ENCODE measurements around the gene MAP3K3. TPM values are rescaled to one million over a fixed set of nuclear protein-coding genes. Genes with fewer than 3 reads are reported as not detected.

The MAP3K3 gene
- total RNA-seq, 1 donor from 2014 or later: 38.2 TPM

GRCh38 chr17:63644846-63645245, 22.6 kb downstream of the MAP3K3 start:
- TF ChIP-seq CTCF (IDR thresholded peaks at IDR 0.05): no peak
- DNase-seq (ENCODE audit: low spot score): no peak
- Mint-ChIP-seq H3K4me1 (ENCODE audit: low read depth) (peaks cover 20% of the 10 kb centered on the region), H3K27me3 (ENCODE audit: low read depth) (no peaks in the 10 kb centered on the region), H3K9me3 (ENCODE audit: low read depth) (no peaks in the 10 kb centered on the region), H3K4me3 (ENCODE audit: unreplicated experiment) (no peak overlapping the region), H3K27ac (ENCODE audit: unreplicated experiment) (no peak overlapping the region), H3K36me3 (ENCODE audit: low read depth) (peaks cover 7% of the 10 kb centered on the region)

- DNase-seq (ENCODE audit: low spot score): no peak
- Mint-ChIP-seq H3K27ac (ENCODE audit: unreplicated experiment) (no peak overlapping the region), H3K36me3 (ENCODE audit: low read depth) (peaks cover 7% of the 10 kb centered on the region), H3K4me3 (ENCODE audit: unreplicated experiment) (no peak overlapping the region), H3K27me3 (ENCODE audit: low read depth) (no peaks in the 10 kb centered on the region), H3K9me3 (ENCODE audit: low read depth) (no peaks in the 10 kb centered on the region), H3K4me1 (ENCODE audit: low read depth) (peaks cover 20% of the 10 kb centered on the region)
- no peak for TF ChIP-seq CTCF (IDR thresholded peaks at IDR 0.05)
These were observed 23.7 kb downstream of the MAP3K3 start for GRCh38 chr17:63645775-63646487.

- no peaks in the 10 kb centered on the region for H3K27me3 Mint-ChIP-seq (ENCODE audit: low read depth)
- no peak for TF ChIP-seq CTCF (IDR thresholded peaks at IDR 0.05)
- no peaks in the 10 kb centered on the region for H3K9me3 Mint-ChIP-seq (ENCODE audit: low read depth)
- no peak for DNase-seq (ENCODE audit: low spot score)
- peaks cover 7% of the 10 kb centered on the region for H3K36me3 Mint-ChIP-seq (ENCODE audit: low read depth)
- no peak overlapping the region for H3K4me3 Mint-ChIP-seq (ENCODE audit: unreplicated experiment)
- H3K27ac Mint-ChIP-seq (ENCODE audit: unreplicated experiment): no peak overlapping the region
- peaks cover 20% of the 10 kb centered on the region for H3K4me1 Mint-ChIP-seq (ENCODE audit: low read depth)
These were observed 24.2 kb downstream of the MAP3K3 start for GRCh38 chr17:63646488-63646806.

GRCh38 chr17:63647065-63647725, 25.0 kb downstream of the MAP3K3 start:
- H3K4me3 Mint-ChIP-seq (ENCODE audit: unreplicated experiment): no peak overlapping the region
- peak overlapping the region; percentile 17 for H3K27ac Mint-ChIP-seq (ENCODE audit: unreplicated experiment)
- DNase-seq (ENCODE audit: low spot score): no peak
- H3K4me1 Mint-ChIP-seq (ENCODE audit: low read depth): peaks cover 20% of the 10 kb centered on the region
- H3K27me3 Mint-ChIP-seq (ENCODE audit: low read depth): no peaks in the 10 kb centered on the region
- no peaks in the 10 kb centered on the region for H3K9me3 Mint-ChIP-seq (ENCODE audit: low read depth)
- peaks cover 8% of the 10 kb centered on the region for H3K36me3 Mint-ChIP-seq (ENCODE audit: low read depth)
- no peak for TF ChIP-seq CTCF (IDR thresholded peaks at IDR 0.05)

- TF ChIP-seq CTCF (IDR thresholded peaks at IDR 0.05): no peak
- Mint-ChIP-seq H3K27me3 (ENCODE audit: low read depth) (no peaks in the 10 kb centered on the region), H3K4me1 (ENCODE audit: low read depth) (peaks cover 20% of the 10 kb centered on the region), H3K36me3 (ENCODE audit: low read depth) (peaks cover 13% of the 10 kb centered on the region), H3K4me3 (ENCODE audit: unreplicated experiment) (no peak overlapping the region), H3K9me3 (ENCODE audit: low read depth) (no peaks in the 10 kb centered on the region), H3K27ac (ENCODE audit: unreplicated experiment) (no peak overlapping the region)
- no peak for DNase-seq (ENCODE audit: low spot score)
These were observed 25.7 kb downstream of the MAP3K3 start for GRCh38 chr17:63647936-63648335.

All from chondrocyte (in vitro differentiated cells).